ENCODE data around the gene MAMDC2. TPM values are rescaled to one million over a fixed set of nuclear protein-coding genes. Genes with fewer than 3 reads are reported as not detected.

MAMDC2 gene
- total and polyA plus RNA-seq, 2 donors (not counting 1 experiment from before 2014, with no cell fraction given): not detected

DNA sequence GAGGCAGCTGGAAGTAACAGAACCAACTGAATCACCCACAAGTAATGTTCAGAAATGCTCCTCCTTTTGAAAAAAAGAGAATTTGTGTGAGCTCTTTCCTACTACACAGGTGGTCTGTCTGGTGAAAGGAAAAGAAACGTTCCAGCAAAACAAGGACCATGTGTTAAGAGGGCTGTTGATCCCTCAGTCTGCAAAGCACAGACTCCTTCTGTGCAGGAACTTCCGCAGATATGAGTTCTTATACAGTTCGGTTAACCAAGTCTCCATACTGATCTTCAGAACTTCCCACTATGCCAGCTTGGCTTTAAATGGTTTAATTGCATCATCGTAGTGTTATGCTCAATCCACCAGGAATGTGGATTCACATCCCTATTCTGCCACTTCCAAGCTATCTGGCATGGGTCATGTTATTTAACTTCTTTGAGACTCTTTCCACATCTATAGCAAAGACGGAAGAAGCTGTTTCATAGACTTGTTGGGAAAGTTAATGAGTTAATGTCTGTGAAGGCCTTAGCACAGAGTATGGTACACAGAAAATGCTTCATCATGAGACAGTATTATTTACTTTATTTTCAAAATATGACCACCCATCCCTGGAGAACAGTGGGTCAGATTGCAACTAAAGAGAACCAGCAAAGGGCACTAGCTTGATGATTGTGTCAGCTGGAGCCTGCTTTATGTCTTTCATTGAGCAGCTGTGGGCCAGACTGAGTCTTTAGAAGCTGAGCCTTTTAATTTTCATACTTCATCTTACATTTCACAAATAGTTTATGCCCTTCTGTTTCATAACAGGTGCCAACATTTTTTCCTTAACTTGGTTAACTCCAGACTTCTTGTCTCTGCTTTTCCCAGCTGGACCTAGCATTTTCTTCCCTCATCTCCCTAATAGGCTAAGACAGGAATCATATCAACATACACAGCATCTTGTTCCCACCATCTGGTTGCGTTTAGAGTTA, 89.9 kb downstream of the MAMDC2 start:
- Histone ChIP-seq H3K4me1 (ENCODE audit: control insufficient read depth in 2 of 2, insufficient read depth in 2 of 2, low read length in 2 of 2) (no peaks in the 10 kb centered on the region), H3K4me2 (replicated peaks; ENCODE audit: low read depth, low read length, poor library complexity, severe bottlenecking) (no peak overlapping the region), H3K36me3 (replicated peaks in 1 of 2; ENCODE audit: control extremely low read depth in 1 of 2, control insufficient read depth in 1 of 2, extremely low read depth in 1 of 2, insufficient read depth in 2 of 2, low read length in 1 of 2) (no peaks in the 10 kb centered on the region), H3K4me3 (ENCODE audit: control extremely low read depth in 1 of 5, extremely low read depth in 1 of 5, insufficient read depth in 1 of 5, low read depth in 2 of 5, low read length in 4 of 5) (no peak overlapping the region), H3K9me3 (ENCODE audit: control extremely low read depth in 1 of 3, control insufficient read depth in 2 of 3, insufficient read depth in 1 of 3, low read length in 2 of 3) (no peaks in the 10 kb centered on the region), H3K79me2 (ENCODE audit: control insufficient read depth, insufficient read depth, low read length) (no peaks in the 10 kb centered on the region), H3K9ac (ENCODE audit: low read length) (no peak overlapping the region), H2AFZ (ENCODE audit: insufficient read depth, low read depth, low read length, poor library complexity, severe bottlenecking) (no peak overlapping the region), H4K20me1 (ENCODE audit: control insufficient read depth, insufficient read depth, low read length, poor library complexity, severe bottlenecking) (no peaks in the 10 kb centered on the region), H3K27ac (ENCODE audit: low read length in 2 of 2) (no peak overlapping the region), H3K27me3 (replicated peaks in 1 of 4; ENCODE audit: control extremely low read depth in 1 of 4, control insufficient read depth in 3 of 4, insufficient read depth in 4 of 4, low read length in 3 of 4) (no peaks in the 10 kb centered on the region)
- no peak overlapping the region for H3K27ac Mint-ChIP-seq
- ATAC-seq (ENCODE audit: low read depth) (no peak), DNase-seq (no peak)
- H3K4me1 Mint-ChIP-seq: no peaks in the 10 kb centered on the region
- H3K27me3 Mint-ChIP-seq: peaks cover 19% of the 10 kb centered on the region
- CTCF ChIA-PET: no interaction called here
- TF ChIP-seq, protein P1, sequence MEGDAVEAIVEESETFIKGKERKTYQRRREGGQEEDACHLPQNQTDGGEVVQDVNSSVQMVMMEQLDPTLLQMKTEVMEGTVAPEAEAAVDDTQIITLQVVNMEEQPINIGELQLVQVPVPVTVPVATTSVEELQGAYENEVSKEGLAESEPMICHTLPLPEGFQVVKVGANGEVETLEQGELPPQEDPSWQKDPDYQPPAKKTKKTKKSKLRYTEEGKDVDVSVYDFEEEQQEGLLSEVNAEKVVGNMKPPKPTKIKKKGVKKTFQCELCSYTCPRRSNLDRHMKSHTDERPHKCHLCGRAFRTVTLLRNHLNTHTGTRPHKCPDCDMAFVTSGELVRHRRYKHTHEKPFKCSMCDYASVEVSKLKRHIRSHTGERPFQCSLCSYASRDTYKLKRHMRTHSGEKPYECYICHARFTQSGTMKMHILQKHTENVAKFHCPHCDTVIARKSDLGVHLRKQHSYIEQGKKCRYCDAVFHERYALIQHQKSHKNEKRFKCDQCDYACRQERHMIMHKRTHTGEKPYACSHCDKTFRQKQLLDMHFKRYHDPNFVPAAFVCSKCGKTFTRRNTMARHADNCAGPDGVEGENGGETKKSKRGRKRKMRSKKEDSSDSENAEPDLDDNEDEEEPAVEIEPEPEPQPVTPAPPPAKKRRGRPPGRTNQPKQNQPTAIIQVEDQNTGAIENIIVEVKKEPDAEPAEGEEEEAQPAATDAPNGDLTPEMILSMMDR (IDR thresholded peaks at IDR 0.05): no peak
- TF ChIP-seq EZH2 (IDR thresholded peaks at IDR 0.05; ENCODE audit: borderline replicate concordance, insufficient read depth, low read depth, low read length, poor library complexity, severe bottlenecking): no peak
- POLR2A ChIA-PET: no interaction called here
- intact Hi-C loops (cut with micrococcal nuclease): no loop called here
- no peak overlapping the region for H3K4me3 Mint-ChIP-seq
- WGBS (ENCODE audit: insufficient coverage): 95% methylated on average over 3 of the region's 6 CpGs
- no peaks in the 10 kb centered on the region for H3K9me3 Mint-ChIP-seq (ENCODE audit: insufficient read depth)

DNA sequence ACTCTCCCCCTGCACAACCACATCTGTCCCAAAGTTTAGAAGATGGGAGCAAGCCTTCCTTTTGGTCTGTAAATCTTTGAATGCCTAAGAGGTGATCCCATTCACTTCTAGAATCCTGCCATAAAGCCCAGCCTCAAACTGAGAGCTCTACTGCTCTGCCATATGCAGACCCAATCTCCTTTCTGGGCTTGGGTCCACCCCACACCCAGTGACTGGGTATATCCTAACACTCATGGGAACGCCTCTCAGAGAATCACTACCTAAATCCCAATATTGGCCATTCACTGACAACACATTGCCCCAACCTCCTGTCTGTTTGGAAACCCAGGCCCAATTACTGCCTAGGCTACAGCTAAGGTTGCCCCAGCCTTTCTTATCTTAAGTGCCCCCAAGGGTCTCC, 90.7 kb downstream of the MAMDC2 start:
- H3K27me3 Mint-ChIP-seq: peaks cover 20% of the 10 kb centered on the region
- ChIA-PET POLR2A (no interaction called here), CTCF (no interaction called here)
- ATAC-seq (ENCODE audit: low read depth) (no peak), DNase-seq (no peak)
- H3K27ac Mint-ChIP-seq: no peak overlapping the region
- H3K4me1 Mint-ChIP-seq: no peaks in the 10 kb centered on the region
- Histone ChIP-seq H3K9me3 (ENCODE audit: control extremely low read depth in 1 of 3, control insufficient read depth in 2 of 3, insufficient read depth in 1 of 3, low read length in 2 of 3) (no peaks in the 10 kb centered on the region), H3K9ac (ENCODE audit: low read length) (no peak overlapping the region), H3K27ac (ENCODE audit: low read length in 2 of 2) (no peak overlapping the region), H3K27me3 (replicated peaks in 1 of 4; ENCODE audit: control extremely low read depth in 1 of 4, control insufficient read depth in 3 of 4, insufficient read depth in 4 of 4, low read length in 3 of 4) (no peaks in the 10 kb centered on the region), H3K4me3 (ENCODE audit: control extremely low read depth in 1 of 5, extremely low read depth in 1 of 5, insufficient read depth in 1 of 5, low read depth in 2 of 5, low read length in 4 of 5) (no peak overlapping the region), H3K4me2 (replicated peaks; ENCODE audit: low read depth, low read length, poor library complexity, severe bottlenecking) (no peak overlapping the region), H3K4me1 (ENCODE audit: control insufficient read depth in 2 of 2, insufficient read depth in 2 of 2, low read length in 2 of 2) (no peaks in the 10 kb centered on the region), H2AFZ (ENCODE audit: insufficient read depth, low read depth, low read length, poor library complexity, severe bottlenecking) (no peak overlapping the region), H3K36me3 (replicated peaks in 1 of 2; ENCODE audit: control extremely low read depth in 1 of 2, control insufficient read depth in 1 of 2, extremely low read depth in 1 of 2, insufficient read depth in 2 of 2, low read length in 1 of 2) (no peaks in the 10 kb centered on the region), H3K79me2 (ENCODE audit: control insufficient read depth, insufficient read depth, low read length) (no peaks in the 10 kb centered on the region), H4K20me1 (ENCODE audit: control insufficient read depth, insufficient read depth, low read length, poor library complexity, severe bottlenecking) (no peaks in the 10 kb centered on the region)
- H3K9me3 Mint-ChIP-seq (ENCODE audit: insufficient read depth): no peaks in the 10 kb centered on the region
- WGBS (ENCODE audit: insufficient coverage): 100% methylated on average over 1 of the region's 1 CpG
- intact Hi-C loops (cut with micrococcal nuclease): no loop called here
- H3K4me3 Mint-ChIP-seq: no peak overlapping the region
- TF ChIP-seq, protein P1 (IDR thresholded peaks at IDR 0.05): no peak
- TF ChIP-seq EZH2 (IDR thresholded peaks at IDR 0.05; ENCODE audit: borderline replicate concordance, insufficient read depth, low read depth, low read length, poor library complexity, severe bottlenecking): no peak

Measured in B cell (primary cell).